DND-41 (cell line): Measurements from ENCODE around the gene CFL1.
A peak's percentile ranks its signal among the peaks of the same experiment; 100 is the strongest.

ENCODE experiments used
- ATAC-seq: fragments of 200-7000 bp; cut with Tn5 transposase; 3 replicates; pipeline ENCODE4 v1.9.1; 2021; ENCODE audit warnings: low read depth; ENCODE audit not compliant: insufficient read depth
- DNase-seq: peaks from one replicate; pipeline ENCODE4 v3.0.0-alpha.2; 2020
- H2AFZ ChIP-seq: 2 replicates; pipeline ENCODE4 v1.6.0; 2012; ENCODE audit warnings: low read depth, low read length
- H3K27ac ChIP-seq: 2 replicates; pipeline ENCODE4 v1.5.1; 2012; ENCODE audit warnings: low read length, inconsistent platforms
- H3K27me3 ChIP-seq: fragments of 200-600 bp; sonication (generic); 2 replicates; pipeline ENCODE4 v1.6.0; 2012; ENCODE audit warnings: low read length, mild to moderate bottlenecking, inconsistent platforms; ENCODE audit not compliant: insufficient read depth, poor library complexity
- H3K36me3 ChIP-seq: 2 replicates; pipeline ENCODE4 v1.5.1; 2012; ENCODE audit warnings: low read length, inconsistent platforms; ENCODE audit not compliant: insufficient read depth
- H3K4me1 ChIP-seq: 2 replicates; pipeline ENCODE4 v1.5.1; 2012; ENCODE audit warnings: mild to moderate bottlenecking, low read length; ENCODE audit not compliant: insufficient read depth
- H3K4me2 ChIP-seq: 2 replicates; pipeline ENCODE4 v1.6.0; 2012; ENCODE audit warnings: mild to moderate bottlenecking, moderate library complexity, low read length, inconsistent platforms; ENCODE audit not compliant: insufficient read depth
- H3K4me3 ChIP-seq, 2 experiments: fragments of 200-600 bp in 1 of 2; shearing (Covaris generic) in 1 of 2; 2 replicates each; pipeline ENCODE4 v1.5.1; 2012 to 2016; ENCODE audit warnings: inconsistent platforms in 2 of 2, low read length in 2 of 2, mild to moderate bottlenecking in 2 of 2, low read depth in 1 of 2, moderate library complexity in 1 of 2
- H3K79me2 ChIP-seq: 2 replicates; pipeline ENCODE4 v1.6.0; 2012; ENCODE audit warnings: low read length, inconsistent platforms; ENCODE audit not compliant: insufficient read depth
- H3K9ac ChIP-seq: 2 replicates; pipeline ENCODE4 v1.6.0; 2012; ENCODE audit warnings: low read depth, mild to moderate bottlenecking, inconsistent platforms, low read length, moderate library complexity
- H3K9me3 ChIP-seq: 2 replicates; pipeline ENCODE4 v1.5.1; 2012; ENCODE audit warnings: low read length, moderate library complexity, mild to moderate bottlenecking, inconsistent platforms; ENCODE audit not compliant: insufficient read depth, severe bottlenecking
- H4K20me1 ChIP-seq: 2 replicates; pipeline ENCODE4 v1.6.0; 2012; ENCODE audit warnings: low read length; ENCODE audit not compliant: insufficient read depth
- CTCF ChIP-seq: IDR thresholded peaks from 2 replicates; pipeline ENCODE4 v1.5.1; 2012; ENCODE audit warnings: borderline replicate concordance, low read length, moderate library complexity, mild to moderate bottlenecking; ENCODE audit not compliant: poor library complexity, severe bottlenecking; ENCODE audit errors: extremely low read depth
- EZH2 ChIP-seq: IDR thresholded peaks from 3 replicates; pipeline ENCODE4 v1.6.1; 2012; ENCODE audit warnings: borderline replicate concordance, low read depth, mild to moderate bottlenecking, moderate library complexity, low read length, inconsistent platforms; ENCODE audit not compliant: severe bottlenecking

CFL1 gene

GRCh38 chr11:65899356-65900124, 41.6 kb upstream of the CFL1 start:
- peak overlapping the region; percentile 69 for H3K4me2 ChIP-seq
- H3K4me1 ChIP-seq: peaks cover 23% of the 10 kb centered on the region
- DNase-seq (peak; percentile 69), ATAC-seq (peak; percentile 69)
- no peaks in the 10 kb centered on the region for H3K9me3 ChIP-seq
- peaks cover 46% of the 10 kb centered on the region for H3K27me3 ChIP-seq
- no peaks in the 10 kb centered on the region for H3K36me3 ChIP-seq
- TF ChIP-seq EZH2 (peak; percentile 80), CTCF (peak; percentile 36)
- H3K79me2 ChIP-seq: no peaks in the 10 kb centered on the region
- peak overlapping the region in 1 of 2 experiments; percentile 53; a peak in 2 of 4 replicates for H3K4me3 ChIP-seq
- H3K27ac ChIP-seq: no peak overlapping the region
- H4K20me1 ChIP-seq: 0 out of 2 replicates have a peak, but pooled peaks cover 5% of the 10 kb centered on the region
- H3K9ac ChIP-seq: peak overlapping the region; percentile 43
- H2AFZ ChIP-seq: peak overlapping the region; percentile 41

- H3K27me3 ChIP-seq: peaks cover 46% of the 10 kb centered on the region
- no peaks in the 10 kb centered on the region for H3K9me3 ChIP-seq
- H3K4me3 ChIP-seq: peak overlapping the region in 1 of 2 experiments; percentile 53; a peak in 2 of 4 replicates
- DNase-seq (no peak), ATAC-seq (no peak)
- TF ChIP-seq CTCF (no peak), EZH2 (peak; percentile 5)
- H3K27ac ChIP-seq: no peak overlapping the region
- H2AFZ ChIP-seq: peak overlapping the region; percentile 41; the same call in 1 of the 2 replicates
- peak overlapping the region; percentile 69 for H3K4me2 ChIP-seq
- H3K36me3 ChIP-seq: no peaks in the 10 kb centered on the region
- H3K79me2 ChIP-seq: no peaks in the 10 kb centered on the region
- H3K4me1 ChIP-seq: peaks cover 23% of the 10 kb centered on the region
- H4K20me1 ChIP-seq: 0 out of 2 replicates have a peak, but pooled peaks cover 5% of the 10 kb centered on the region
- H3K9ac ChIP-seq: peak overlapping the region; percentile 43; the same call in 1 of the 2 replicates
Observed at GRCh38 chr11:65898656-65899355, 40.8 kb upstream of the CFL1 start.

GRCh38 chr11:65897020-65897471, 39.1 kb upstream of the CFL1 start:
- no peak overlapping the region for H3K9ac ChIP-seq
- no peak overlapping the region for H3K27ac ChIP-seq
- H3K4me3 ChIP-seq: no peak overlapping the region
- TF ChIP-seq EZH2: no peak
- no peak for TF ChIP-seq CTCF
- peaks cover 39% of the 10 kb centered on the region for H3K27me3 ChIP-seq
- peaks cover 15% of the 10 kb centered on the region; the same call in 1 of the 2 replicates for H4K20me1 ChIP-seq
- peaks cover 34% of the 10 kb centered on the region for H3K4me1 ChIP-seq
- H3K36me3 ChIP-seq: no peaks in the 10 kb centered on the region
- no peak overlapping the region for H3K4me2 ChIP-seq
- H2AFZ ChIP-seq: no peak overlapping the region
- H3K9me3 ChIP-seq: no peaks in the 10 kb centered on the region
- DNase-seq: no peak
- ATAC-seq: no peak
- no peaks in the 10 kb centered on the region for H3K79me2 ChIP-seq
